ENCODE results near the gene RERE. TPM values are rescaled to one million over a fixed set of nuclear protein-coding genes. Genes with fewer than 3 reads are reported as not detected.
A peak's percentile ranks its signal among the peaks of the same experiment; 100 is the strongest.

RERE gene
- total RNA-seq, 2 donors from 2014 or later: 48.0 to 50.5 TPM

DNA sequence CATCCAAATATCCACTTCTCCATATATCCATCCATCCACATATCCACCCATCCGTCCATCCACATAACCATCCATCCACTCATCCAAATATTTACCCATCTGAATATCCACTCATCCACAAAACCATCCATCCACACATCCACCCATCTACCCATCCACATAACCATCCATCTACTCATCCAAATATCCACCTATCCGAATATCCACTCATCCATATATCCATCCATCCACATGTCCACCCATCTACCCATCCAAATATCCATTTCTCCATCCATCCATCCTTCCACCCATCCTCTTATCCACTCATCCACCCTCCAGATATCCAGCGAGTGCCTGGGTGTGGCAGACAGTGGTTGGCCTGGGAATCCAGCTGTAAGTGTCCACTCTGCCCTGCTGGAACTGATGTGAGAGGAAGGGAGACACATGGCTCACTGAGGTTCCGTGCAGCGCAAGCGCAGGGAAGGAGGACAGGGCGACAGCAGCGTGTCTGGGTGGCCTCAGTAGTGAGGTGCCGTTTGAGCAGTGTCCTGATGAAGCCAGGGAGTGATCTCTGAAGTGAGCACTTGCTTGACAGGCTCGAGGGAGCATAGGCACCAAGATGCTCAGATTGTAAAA is 472.4 kb downstream of the RERE start:
- Mint-ChIP-seq H3K4me3 (no peak overlapping the region), H3K27ac (peak overlapping the region; percentile 7), H3K27me3 (no peaks in the 10 kb centered on the region), H3K4me1 (peaks cover 7% of the 10 kb centered on the region), H3K9me3 (no peaks in the 10 kb centered on the region), H3K36me3 (ENCODE audit: low read depth) (no peaks in the 10 kb centered on the region)
- no peak for ATAC-seq (replicated peaks)

DNA sequence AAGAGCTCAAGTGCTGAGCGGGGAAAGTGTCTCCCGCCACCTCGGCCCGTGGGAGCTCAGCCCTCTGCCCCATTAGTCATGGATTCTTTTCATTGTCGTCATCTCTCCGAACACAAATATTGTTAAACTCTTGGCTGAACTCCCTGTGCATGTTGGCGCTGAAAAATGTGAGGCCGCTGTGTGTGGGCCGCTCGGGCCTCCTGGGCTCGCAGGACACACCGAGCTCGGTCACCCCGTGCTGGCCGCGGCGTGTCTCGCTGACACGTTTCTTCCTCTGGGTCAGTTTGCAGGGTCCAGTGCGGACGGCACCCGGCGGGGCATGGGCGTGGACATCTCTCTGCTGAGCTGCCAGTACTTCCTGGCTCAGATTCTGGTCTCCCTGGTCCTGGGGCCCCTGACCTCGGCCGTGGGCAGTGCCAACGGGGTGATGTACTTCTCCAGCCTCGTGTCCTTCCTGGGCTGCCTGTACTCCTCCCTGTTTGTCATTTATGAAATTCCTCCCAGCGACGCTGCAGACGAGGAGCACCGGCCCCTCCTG is 473.9 kb downstream of the RERE start:
- Mint-ChIP-seq H3K9me3 (no peaks in the 10 kb centered on the region), H3K4me1 (peaks cover 3% of the 10 kb centered on the region), H3K27me3 (no peaks in the 10 kb centered on the region), H3K36me3 (ENCODE audit: low read depth) (no peaks in the 10 kb centered on the region), H3K4me3 (no peak overlapping the region), H3K27ac (no peak overlapping the region)
- no peak for ATAC-seq (replicated peaks)

DNA sequence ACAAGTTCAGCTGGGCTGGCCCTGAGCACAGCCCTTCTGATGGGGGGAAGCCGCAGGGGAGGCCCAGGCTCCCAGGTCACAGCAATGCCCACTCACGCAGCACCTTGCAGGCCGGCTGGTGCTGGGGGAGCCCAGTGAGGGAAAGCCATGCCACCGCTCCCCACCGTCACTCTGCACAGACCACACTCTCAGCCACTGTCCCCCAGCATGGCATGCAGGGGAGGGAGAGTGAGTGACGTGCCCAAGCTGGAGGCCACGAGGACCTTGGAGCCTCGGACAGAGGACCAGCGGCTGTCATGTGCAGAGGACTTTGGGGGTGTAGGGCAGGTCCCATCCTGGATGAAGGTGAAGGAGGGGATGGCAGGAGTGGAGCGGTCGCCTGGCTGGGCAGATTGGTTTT is 474.4 kb downstream of the RERE start:
- Mint-ChIP-seq H3K9me3 (no peaks in the 10 kb centered on the region), H3K4me3 (no peak overlapping the region), H3K27me3 (no peaks in the 10 kb centered on the region), H3K27ac (no peak overlapping the region), H3K4me1 (peaks cover 3% of the 10 kb centered on the region), H3K36me3 (ENCODE audit: low read depth) (no peaks in the 10 kb centered on the region)
- ATAC-seq (replicated peaks): no peak

DNA sequence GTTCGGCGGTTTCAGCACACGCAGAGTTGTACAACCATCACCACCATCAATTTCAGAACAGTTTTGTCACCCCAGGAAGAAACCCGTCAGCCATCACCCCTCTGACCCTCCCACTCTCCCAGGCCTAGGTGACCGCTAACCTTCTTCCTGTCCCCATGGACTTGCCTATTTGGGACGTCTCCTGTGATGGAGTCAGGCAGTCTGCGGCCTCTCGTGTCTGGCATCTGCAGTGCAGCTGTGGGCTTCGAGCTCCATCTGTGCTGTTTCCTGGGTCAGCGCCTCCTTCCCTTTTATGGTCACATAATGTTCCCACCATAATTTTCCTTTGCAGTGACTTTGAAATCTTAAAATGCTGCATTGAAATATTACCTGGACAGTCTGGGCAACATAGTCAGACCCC is 475.1 kb downstream of the RERE start:
- ATAC-seq (replicated peaks): no peak
- no peak overlapping the region for H3K4me3 Mint-ChIP-seq
- H3K27ac Mint-ChIP-seq: no peak overlapping the region
- H3K9me3 Mint-ChIP-seq: no peaks in the 10 kb centered on the region
- H3K4me1 Mint-ChIP-seq: peaks cover 3% of the 10 kb centered on the region
- no peaks in the 10 kb centered on the region for H3K27me3 Mint-ChIP-seq
- H3K36me3 Mint-ChIP-seq (ENCODE audit: low read depth): no peaks in the 10 kb centered on the region

DNA sequence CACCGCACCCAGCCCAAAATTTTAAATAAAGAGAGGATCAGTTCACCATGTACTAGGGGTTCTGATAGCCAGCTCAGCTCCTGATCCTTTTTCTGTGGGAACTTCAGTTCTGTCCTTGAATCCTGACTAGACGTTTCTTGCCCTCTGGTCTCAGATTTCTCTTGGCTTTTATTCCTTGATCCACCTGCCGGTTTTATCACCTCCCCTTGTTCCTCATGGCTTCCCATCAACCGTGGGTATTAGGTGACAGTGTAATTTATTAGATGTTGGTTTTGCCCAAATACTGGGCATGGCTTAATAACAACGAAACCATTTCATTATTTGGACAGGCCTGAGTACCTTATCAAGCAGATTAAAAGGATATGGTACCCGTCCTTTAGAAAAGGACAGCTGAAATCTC is 477.0 kb downstream of the RERE start:
- H3K36me3 Mint-ChIP-seq (ENCODE audit: low read depth): no peaks in the 10 kb centered on the region

DNA sequence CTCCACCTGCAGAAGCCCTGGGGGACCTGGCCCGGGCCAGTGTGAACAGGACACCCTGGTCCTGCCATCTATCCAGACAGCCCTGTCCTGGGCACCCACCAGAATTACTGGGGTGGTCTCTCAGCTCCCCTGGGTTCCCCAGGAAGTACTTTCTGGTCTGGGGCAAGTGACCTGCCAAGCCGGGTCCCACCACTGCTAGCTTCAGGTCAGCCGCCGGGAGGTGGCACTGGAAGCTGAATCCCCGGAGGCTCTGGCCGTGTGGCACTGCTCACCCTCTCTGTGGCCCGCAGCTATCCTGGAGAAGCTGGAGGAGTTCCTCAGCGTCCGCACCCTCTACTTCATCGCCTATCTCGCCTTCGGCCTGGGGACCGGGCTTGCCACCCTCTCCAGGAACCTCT is 478.2 kb downstream of the RERE start:
- Mint-ChIP-seq H3K27ac (no peak overlapping the region), H3K9me3 (peaks cover 4% of the 10 kb centered on the region), H3K27me3 (no peaks in the 10 kb centered on the region), H3K36me3 (ENCODE audit: low read depth) (no peaks in the 10 kb centered on the region), H3K4me1 (no peaks in the 10 kb centered on the region), H3K4me3 (no peak overlapping the region)
- ATAC-seq (replicated peaks): no peak

More for the DNA sequence above, 477.0 kb downstream of the RERE start:
- no peaks in the 10 kb centered on the region for H3K4me1 Mint-ChIP-seq
- no peak overlapping the region for H3K4me3 Mint-ChIP-seq
- peaks cover 4% of the 10 kb centered on the region for H3K9me3 Mint-ChIP-seq
- no peaks in the 10 kb centered on the region for H3K27me3 Mint-ChIP-seq
- no peak overlapping the region for H3K27ac Mint-ChIP-seq
- ATAC-seq (replicated peaks): no peak

DNA sequence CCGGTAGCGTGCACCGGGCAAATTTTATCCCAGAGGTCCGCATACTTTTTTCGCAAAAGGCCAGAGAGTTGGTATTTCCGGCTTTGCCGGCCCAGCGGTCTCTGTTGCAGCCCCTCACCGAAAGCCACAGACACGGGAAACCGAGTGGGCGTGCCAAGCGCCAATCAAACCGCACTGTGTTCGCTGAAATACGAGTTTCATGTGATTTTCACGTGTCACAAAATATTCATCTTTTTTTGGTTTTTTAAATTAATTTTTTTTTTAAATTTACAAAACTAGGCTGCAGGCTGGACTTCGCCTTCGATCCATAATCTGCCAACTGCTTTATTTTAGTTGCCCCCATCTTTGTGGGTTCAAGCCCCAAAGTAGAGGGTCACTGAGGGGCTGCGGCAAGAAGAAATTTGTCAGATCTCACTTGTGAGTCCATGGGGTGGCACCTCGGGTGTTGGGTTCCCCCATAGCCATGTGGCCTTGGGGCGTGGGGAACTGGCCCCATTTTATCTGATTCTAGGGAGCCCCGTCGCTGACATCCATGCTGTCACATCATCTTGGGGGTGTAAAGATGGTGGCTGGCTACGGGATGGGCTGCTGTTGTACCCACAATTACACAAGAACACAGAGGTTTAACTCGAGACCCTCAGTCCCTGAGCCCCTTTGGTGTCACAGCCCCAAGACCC is 478.8 kb downstream of the RERE start:
- H3K36me3 Mint-ChIP-seq (ENCODE audit: low read depth): no peaks in the 10 kb centered on the region
- no peaks in the 10 kb centered on the region for H3K4me1 Mint-ChIP-seq
- no peak overlapping the region for H3K4me3 Mint-ChIP-seq
- H3K27me3 Mint-ChIP-seq: no peaks in the 10 kb centered on the region
- peaks cover 4% of the 10 kb centered on the region for H3K9me3 Mint-ChIP-seq
- H3K27ac Mint-ChIP-seq: no peak overlapping the region
- ATAC-seq (replicated peaks): no peak

DNA sequence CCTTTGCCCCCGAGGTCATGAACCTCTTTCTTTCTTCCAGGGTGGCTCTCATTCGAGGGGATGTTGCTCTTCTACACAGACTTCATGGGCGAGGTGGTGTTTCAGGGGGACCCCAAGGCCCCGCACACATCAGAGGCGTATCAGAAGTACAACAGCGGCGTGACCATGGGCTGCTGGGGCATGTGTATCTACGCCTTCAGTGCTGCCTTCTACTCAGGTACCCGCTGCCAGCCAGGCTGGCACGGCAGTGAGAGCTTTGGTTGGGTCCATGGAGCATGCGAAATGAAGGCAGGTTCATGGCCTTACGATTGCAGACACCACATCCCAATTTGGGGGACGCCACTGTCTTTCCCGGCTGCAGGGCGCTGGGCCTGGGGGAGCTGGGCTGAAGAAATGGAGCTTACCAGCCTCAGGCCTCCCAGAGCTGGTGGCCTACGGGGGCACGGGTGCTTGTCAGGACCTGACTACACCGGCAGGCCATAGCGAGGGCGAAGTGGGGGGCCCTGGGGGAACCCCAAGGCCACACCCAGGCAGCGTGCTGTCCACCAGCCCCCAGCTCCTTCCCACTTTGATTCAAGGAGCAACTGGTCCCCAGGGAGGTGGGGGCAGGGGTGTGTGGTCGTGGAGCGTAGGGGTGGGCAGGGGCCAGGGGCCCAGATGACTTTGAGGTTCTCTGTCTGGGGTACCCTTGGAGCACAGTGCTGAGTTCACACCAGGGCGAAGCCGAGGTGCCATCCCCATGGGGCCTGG is 479.5 kb downstream of the RERE start:
- no peaks in the 10 kb centered on the region for H3K27me3 Mint-ChIP-seq
- ATAC-seq (replicated peaks): no peak
- no peaks in the 10 kb centered on the region for H3K36me3 Mint-ChIP-seq (ENCODE audit: low read depth)
- no peak overlapping the region for H3K4me3 Mint-ChIP-seq
- peaks cover 4% of the 10 kb centered on the region for H3K9me3 Mint-ChIP-seq
- no peak overlapping the region for H3K27ac Mint-ChIP-seq
- no peaks in the 10 kb centered on the region for H3K4me1 Mint-ChIP-seq

DNA sequence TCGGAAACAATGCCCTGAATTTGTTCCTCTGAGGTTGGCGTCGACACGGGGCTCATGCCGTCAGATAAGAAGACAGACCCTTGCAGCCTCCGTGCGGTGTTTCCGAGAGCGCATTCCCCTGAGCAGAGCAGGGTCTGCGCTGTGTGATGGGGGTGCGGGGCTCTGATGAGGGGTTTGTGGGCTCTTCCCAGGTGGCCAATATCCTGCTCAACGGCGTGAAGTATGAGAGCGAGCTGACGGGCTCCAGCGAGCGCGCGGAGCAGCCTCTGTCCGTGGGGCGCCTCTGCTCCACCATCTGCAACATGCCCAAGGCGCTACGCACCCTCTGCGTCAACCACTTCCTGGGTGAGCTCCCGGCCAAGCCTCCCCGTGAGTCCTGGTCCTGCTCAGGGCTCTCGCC is 482.2 kb downstream of the RERE start:
- ATAC-seq (replicated peaks): no peak
- Mint-ChIP-seq H3K9me3 (peaks cover 4% of the 10 kb centered on the region), H3K27ac (no peak overlapping the region), H3K4me3 (no peak overlapping the region), H3K4me1 (no peaks in the 10 kb centered on the region), H3K36me3 (ENCODE audit: low read depth) (no peaks in the 10 kb centered on the region), H3K27me3 (no peaks in the 10 kb centered on the region)

DNA sequence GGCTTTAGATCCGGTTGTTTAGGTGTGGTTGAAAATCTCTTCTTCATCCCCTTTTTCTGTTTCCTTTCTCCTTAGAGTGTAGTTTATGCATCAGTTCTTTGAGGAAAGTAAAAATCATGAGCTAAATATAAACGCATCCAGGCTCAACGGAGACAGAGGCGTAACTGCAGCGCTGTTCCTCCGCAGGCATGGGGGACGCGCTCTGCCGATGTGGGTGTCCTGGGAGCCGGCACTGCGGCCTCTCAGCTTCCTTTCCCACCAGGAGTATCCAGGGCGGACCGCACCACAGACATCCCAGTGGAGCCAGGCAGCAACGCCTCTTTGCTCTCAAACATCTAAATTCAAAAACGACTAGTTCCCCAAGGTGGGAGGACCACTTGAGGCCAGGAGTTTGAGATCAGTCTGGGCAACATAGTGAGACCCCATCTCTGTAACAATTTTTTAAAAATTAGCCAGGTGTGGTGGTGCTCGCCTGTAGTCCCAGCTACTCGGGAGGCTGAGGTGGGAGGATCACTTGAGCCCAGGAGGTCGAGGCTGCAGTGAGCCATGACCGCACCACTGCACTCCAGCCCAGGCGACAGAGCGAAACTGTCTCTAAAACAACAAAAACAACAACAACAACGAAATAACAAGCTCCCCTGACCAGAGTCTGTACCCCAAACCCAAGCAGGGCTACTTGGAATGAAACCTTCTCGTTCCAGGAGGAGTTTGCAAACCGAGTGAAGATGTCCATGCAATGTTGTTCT is 483.2 kb downstream of the RERE start:
- H3K27me3 Mint-ChIP-seq: no peaks in the 10 kb centered on the region
- no peaks in the 10 kb centered on the region for H3K4me1 Mint-ChIP-seq
- peaks cover 4% of the 10 kb centered on the region for H3K9me3 Mint-ChIP-seq
- H3K4me3 Mint-ChIP-seq: no peak overlapping the region
- no peaks in the 10 kb centered on the region for H3K36me3 Mint-ChIP-seq (ENCODE audit: low read depth)
- H3K27ac Mint-ChIP-seq: no peak overlapping the region
- no peak for ATAC-seq (replicated peaks)

DNA sequence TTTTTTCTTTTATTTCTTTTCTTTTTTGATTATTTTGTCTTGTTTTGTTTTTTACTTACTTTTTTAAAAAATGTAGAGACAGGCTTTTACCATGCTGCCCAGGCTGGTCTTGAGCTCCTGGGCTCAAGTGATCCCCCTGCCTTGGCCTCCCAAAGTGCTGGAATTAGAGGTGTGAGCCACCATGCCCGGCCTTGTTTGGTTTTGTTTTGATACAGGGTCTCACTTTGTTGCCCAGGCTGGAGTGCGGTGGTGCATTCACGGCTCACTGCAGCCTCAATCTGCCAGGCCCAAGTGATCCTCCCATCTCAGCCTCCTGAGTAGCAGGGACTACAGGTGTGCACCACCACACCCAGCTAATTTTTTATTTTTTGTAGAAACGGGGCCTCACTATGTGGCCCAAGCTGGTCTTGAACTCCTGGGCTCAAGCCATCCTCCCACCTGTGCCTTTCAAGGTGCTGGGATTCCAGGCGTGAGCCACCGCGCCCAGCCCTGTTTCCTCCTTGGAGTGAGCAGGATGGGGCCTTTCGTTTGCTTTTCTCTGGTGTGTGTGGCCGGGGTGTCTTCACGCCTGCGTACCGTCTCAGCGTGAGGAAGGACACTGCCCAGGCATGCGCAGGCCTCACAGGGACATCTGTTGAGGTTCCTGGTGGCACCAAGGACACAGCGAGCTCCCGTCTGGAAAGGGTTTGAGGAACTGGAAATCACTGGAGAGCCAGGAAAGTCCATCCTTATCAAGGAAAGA is 484.0 kb downstream of the RERE start:
- Mint-ChIP-seq H3K27me3 (no peaks in the 10 kb centered on the region), H3K4me1 (no peaks in the 10 kb centered on the region), H3K27ac (no peak overlapping the region), H3K4me3 (no peak overlapping the region), H3K36me3 (ENCODE audit: low read depth) (no peaks in the 10 kb centered on the region), H3K9me3 (peaks cover 4% of the 10 kb centered on the region)
- ATAC-seq (replicated peaks): no peak

DNA sequence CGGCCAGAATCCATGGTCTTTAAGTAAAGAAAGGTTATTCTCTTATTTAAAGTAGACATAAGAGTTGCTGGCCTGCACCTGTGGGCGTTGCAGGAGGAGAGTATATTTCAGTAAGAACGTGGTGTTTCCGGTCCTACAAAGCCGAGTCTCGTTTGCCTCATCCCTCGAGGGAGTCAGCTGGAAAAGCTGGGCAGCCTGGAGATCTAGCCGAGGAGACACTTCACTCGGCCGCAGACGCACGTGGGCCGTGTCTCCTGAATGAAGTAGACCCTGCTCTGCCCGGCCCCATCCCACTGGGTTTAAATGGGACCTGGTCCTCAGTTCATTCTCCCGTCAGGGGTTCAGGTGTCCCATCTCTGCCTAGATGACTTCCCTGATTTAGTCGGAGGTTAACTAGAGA is 484.6 kb downstream of the RERE start:
- Mint-ChIP-seq H3K4me1 (no peaks in the 10 kb centered on the region), H3K36me3 (ENCODE audit: low read depth) (no peaks in the 10 kb centered on the region), H3K9me3 (peaks cover 4% of the 10 kb centered on the region), H3K4me3 (no peak overlapping the region), H3K27ac (no peak overlapping the region), H3K27me3 (no peaks in the 10 kb centered on the region)
- ATAC-seq (replicated peaks): no peak

DNA sequence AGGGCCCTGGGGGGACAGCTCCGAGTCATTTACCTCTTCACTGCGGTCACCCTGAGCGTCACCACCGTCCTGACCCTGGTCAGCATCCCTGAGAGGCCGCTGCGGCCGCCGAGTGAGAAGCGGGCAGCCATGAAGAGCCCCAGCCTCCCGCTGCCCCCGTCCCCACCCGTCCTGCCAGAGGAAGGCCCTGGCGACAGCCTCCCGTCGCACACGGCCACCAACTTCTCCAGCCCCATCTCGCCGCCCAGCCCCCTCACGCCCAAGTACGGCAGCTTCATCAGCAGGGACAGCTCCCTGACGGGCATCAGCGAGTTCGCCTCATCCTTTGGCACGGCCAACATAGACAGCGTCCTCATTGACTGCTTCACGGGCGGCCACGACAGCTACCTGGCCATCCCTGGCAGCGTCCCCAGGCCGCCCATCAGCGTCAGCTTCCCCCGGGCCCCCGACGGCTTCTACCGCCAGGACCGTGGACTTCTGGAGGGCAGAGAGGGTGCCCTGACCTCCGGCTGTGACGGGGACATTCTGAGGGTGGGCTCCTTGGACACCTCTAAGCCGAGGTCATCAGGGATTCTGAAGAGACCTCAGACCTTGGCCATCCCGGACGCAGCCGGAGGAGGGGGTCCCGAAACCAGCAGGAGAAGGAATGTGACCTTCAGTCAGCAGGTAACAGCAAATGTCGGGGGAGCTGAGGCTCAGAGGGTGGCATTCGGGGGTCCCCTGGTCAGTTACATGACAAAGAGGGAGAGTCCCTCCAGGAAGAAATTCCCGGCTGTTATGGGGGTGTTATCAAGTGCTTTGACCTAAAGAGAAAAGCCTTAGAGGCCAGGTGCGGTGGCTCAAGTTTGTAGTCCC is 486.9 kb downstream of the RERE start:
- no peak overlapping the region for H3K4me3 Mint-ChIP-seq
- no peaks in the 10 kb centered on the region for H3K4me1 Mint-ChIP-seq
- H3K27ac Mint-ChIP-seq: no peak overlapping the region
- no peaks in the 10 kb centered on the region for H3K36me3 Mint-ChIP-seq (ENCODE audit: low read depth)
- no peak for ATAC-seq (replicated peaks)
- H3K9me3 Mint-ChIP-seq: no peaks in the 10 kb centered on the region
- no peaks in the 10 kb centered on the region for H3K27me3 Mint-ChIP-seq
